Muscle layer of duodenum (tissue), 2 donors: ENCODE data around the gene SMURF2.

ENCODE experiments used
- H3K27ac ChIP-seq: one replicate; pipeline ENCODE4 v1.7.0; 2013; ENCODE audit warnings: mild to moderate bottlenecking, low read length
- H3K27me3 ChIP-seq: one replicate; pipeline ENCODE4 v1.7.0; 2013; ENCODE audit warnings: low read depth, mild to moderate bottlenecking, control low read depth, low read length
- H3K36me3 ChIP-seq, 2 donors: one replicate each; pipeline ENCODE4 v1.7.0; 2013; ENCODE audit warnings: low read length in 2 of 2, control low read depth in 1 of 2, mild to moderate bottlenecking in 1 of 2; ENCODE audit not compliant: insufficient read depth in 2 of 2, control insufficient read depth in 1 of 2
- H3K4me1 ChIP-seq, 2 donors: one replicate each; pipeline ENCODE4 v1.7.0; 2013; ENCODE audit warnings: low read length in 2 of 2, mild to moderate bottlenecking in 2 of 2, control low read depth in 1 of 2, moderate library complexity in 1 of 2; ENCODE audit not compliant: insufficient read depth in 2 of 2, control insufficient read depth in 1 of 2
- H3K4me3 ChIP-seq, 2 donors: one replicate each; pipeline ENCODE4 v1.7.0; 2013; ENCODE audit warnings: low read length in 2 of 2, low read depth in 1 of 2, mild to moderate bottlenecking in 1 of 2
- H3K9me3 ChIP-seq, 2 donors: one replicate each; pipeline ENCODE4 v1.7.0; 2013; ENCODE audit warnings: low read length in 2 of 2, control low read depth in 1 of 2, mild to moderate bottlenecking in 1 of 2; ENCODE audit not compliant: control insufficient read depth in 1 of 2
- donor health status: healthy.

SMURF2 gene

DNA sequence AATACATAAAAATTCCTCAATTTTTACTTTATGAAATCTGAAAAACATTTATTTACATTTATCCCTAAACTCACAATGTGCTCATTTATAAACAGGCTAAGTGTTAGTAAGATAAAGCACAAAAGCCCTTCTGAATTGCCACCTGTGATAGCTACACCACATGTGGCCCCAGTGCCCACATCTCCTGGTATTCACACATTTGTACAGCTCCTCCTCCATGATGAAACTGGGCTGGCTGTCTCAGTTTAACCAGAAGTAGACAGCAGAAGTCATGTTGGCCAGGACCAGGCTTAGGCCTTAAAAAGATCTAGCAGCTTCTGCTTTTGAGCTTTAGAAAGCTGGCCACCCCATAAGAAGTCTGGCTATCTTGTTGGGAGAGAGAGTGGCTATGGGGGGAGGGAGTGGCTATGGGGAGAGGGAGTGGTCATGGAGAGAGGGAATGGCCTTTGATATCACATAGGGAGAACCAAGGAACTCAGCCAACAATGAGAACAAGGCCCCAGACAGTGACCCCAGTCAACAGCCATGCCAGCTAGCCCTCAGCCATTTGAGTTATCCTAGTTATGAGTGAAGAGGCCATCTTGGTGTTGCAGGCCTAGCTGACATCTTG lies 108.0 kb downstream of the SMURF2 start:
- Histone ChIP-seq H3K4me3 (no peak overlapping the region), H3K36me3 (peaks cover 20 to 42% of the 10 kb centered on the region in 2 donors), H3K27ac (no peak overlapping the region)

DNA sequence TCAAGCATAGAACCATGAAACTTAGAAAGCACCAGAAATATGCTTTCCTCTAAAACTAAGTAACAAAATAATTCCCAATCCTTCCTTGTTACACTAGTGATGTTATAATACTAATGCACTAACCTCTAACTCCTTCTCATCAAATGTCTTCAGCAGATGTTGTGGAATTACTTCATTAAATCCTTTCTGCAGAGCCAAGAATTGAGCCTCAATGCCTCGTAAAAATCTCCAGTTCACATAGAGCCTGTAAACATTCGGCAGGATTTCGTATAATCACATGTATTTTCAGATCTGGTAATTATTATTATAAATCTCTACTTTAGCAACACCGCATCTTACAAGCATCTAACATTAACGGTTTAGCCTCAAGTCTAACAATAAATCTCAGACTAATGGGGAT lies 110.6 kb downstream of the SMURF2 start:
- Histone ChIP-seq H3K9me3 (no peaks in the 10 kb centered on the region), H3K4me3 (no peak overlapping the region), H3K27ac (no peak overlapping the region), H3K4me1 (no peaks in the 10 kb centered on the region), H3K36me3 (peaks cover 29 to 46% of the 10 kb centered on the region in 2 donors), H3K27me3 (no peaks in the 10 kb centered on the region)

More for the DNA sequence above, 108.0 kb downstream of the SMURF2 start:
- H3K27me3 ChIP-seq, result no peaks in the 10 kb centered on the region
- no peaks in the 10 kb centered on the region for H3K4me1 ChIP-seq
- no peaks in the 10 kb centered on the region for H3K9me3 ChIP-seq

- Histone ChIP-seq H3K36me3 (peaks cover 35 to 48% of the 10 kb centered on the region in 2 donors), H3K27ac (no peak overlapping the region)
These were observed 114.8 kb downstream of the SMURF2 start for GRCh38 chr17:64547319-64547718.

GRCh38 chr17:64546716-64547115 lies 115.4 kb downstream of the SMURF2 start:
- peaks cover 37 to 51% of the 10 kb centered on the region in 2 donors for H3K36me3 ChIP-seq
- H3K27ac ChIP-seq, result no peak overlapping the region

More at GRCh38 chr17:64547319-64547718, 114.8 kb downstream of the SMURF2 start:
- Histone ChIP-seq H3K4me1 (no peaks in the 10 kb centered on the region), H3K4me3 (no peak overlapping the region), H3K27me3 (no peaks in the 10 kb centered on the region), H3K9me3 (no peaks in the 10 kb centered on the region)

GRCh38 chr17:64544742-64545141 lies 117.4 kb downstream of the SMURF2 start:
- no peak overlapping the region for H3K4me3 ChIP-seq
- no peak overlapping the region for H3K27ac ChIP-seq
- no peaks in the 10 kb centered on the region for H3K27me3 ChIP-seq
- H3K36me3 ChIP-seq, result peaks cover 31 to 54% of the 10 kb centered on the region in 2 donors
- H3K9me3 ChIP-seq, result no peaks in the 10 kb centered on the region
- H3K4me1 ChIP-seq, result no peaks in the 10 kb centered on the region

More at GRCh38 chr17:64546716-64547115, 115.4 kb downstream of the SMURF2 start:
- Histone ChIP-seq H3K4me1 (no peaks in the 10 kb centered on the region), H3K4me3 (no peak overlapping the region), H3K9me3 (no peaks in the 10 kb centered on the region), H3K27me3 (no peaks in the 10 kb centered on the region)

GRCh38 chr17:64540118-64540776 lies 121.9 kb downstream of the SMURF2 start:
- Histone ChIP-seq H3K27ac (no peak overlapping the region), H3K4me1 (no peaks in the 10 kb centered on the region), H3K27me3 (no peaks in the 10 kb centered on the region), H3K36me3 (peaks cover 30 to 61% of the 10 kb centered on the region in 2 donors), H3K4me3 (no peak overlapping the region), H3K9me3 (no peaks in the 10 kb centered on the region)

DNA sequence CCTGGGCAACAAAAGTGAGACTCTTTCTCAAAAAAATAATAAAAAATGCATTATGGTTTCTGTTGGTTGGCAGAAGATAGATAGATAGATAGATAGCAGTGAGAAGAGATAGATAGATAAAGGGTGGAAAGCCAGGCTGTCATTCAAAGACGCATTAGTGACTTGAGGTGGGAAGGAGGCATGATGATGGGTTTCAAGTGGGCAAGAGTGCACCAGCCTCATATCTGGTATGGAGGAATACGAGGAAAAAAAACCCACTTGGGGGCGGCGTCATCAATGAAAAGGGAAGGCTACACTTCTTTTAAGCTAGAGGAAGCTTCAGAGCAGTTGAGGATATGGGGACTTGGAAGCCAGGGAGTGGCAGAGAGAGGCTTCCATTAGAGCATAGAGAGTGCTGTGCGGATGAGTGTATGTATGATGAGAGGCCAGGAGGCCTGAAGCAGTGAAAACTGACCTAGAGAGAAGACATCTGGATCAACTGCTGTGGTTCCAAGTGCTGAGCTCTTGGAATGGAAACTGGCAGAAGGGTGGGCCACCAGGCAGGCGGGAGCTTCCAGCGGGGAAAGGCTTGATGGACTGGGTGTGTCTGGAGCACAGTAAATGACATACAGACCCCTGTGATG lies 123.5 kb downstream of the SMURF2 start:
- H3K27me3 ChIP-seq, result no peaks in the 10 kb centered on the region
- peaks cover 41 to 65% of the 10 kb centered on the region in 2 donors for H3K36me3 ChIP-seq
- H3K4me3 ChIP-seq, result no peak overlapping the region
- no peaks in the 10 kb centered on the region for H3K9me3 ChIP-seq
- no peaks in the 10 kb centered on the region for H3K4me1 ChIP-seq
- no peak overlapping the region for H3K27ac ChIP-seq

- Histone ChIP-seq H3K9me3 (no peaks in the 10 kb centered on the region), H3K27me3 (no peaks in the 10 kb centered on the region), H3K4me3 (no peak overlapping the region), H3K4me1 (no peaks in the 10 kb centered on the region), H3K27ac (no peak overlapping the region), H3K36me3 (peaks cover 51 to 74% of the 10 kb centered on the region in 2 donors)
These were observed 124.6 kb downstream of the SMURF2 start for GRCh38 chr17:64537488-64537887.

DNA sequence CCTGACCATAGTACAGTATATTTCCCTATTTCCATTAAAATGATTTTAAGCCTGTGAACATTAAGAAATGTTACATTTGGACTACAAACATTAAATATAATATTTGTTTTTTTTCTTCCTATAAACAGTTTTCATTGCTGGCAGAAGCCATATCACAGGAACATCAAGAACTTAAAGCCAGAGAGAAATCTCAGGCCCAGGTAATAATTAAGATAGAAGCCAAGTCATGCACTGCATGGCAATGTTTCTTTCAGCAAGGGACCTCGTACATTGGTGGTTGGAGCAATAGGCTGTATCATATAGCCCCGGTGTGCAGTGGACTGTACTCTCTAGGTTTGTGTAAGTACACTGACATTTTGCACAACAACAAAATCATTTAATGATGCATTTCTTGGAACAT lies 125.2 kb downstream of the SMURF2 start:
- no peak overlapping the region for H3K4me3 ChIP-seq
- peaks cover 54 to 74% of the 10 kb centered on the region in 2 donors for H3K36me3 ChIP-seq
- H3K27ac ChIP-seq, result no peak overlapping the region
- no peaks in the 10 kb centered on the region for H3K9me3 ChIP-seq
- no peaks in the 10 kb centered on the region for H3K4me1 ChIP-seq
- H3K27me3 ChIP-seq, result no peaks in the 10 kb centered on the region

GRCh38 chr17:64535357-64535756 lies 126.8 kb downstream of the SMURF2 start:
- Histone ChIP-seq H3K36me3 (peaks cover 66 to 85% of the 10 kb centered on the region in 2 donors), H3K4me3 (no peak overlapping the region), H3K4me1 (no peaks in the 10 kb centered on the region), H3K27me3 (no peaks in the 10 kb centered on the region), H3K27ac (no peak overlapping the region), H3K9me3 (no peaks in the 10 kb centered on the region)

- peaks cover 77 to 92% of the 10 kb centered on the region in 2 donors for H3K36me3 ChIP-seq
- H3K27ac ChIP-seq, result no peak overlapping the region
- H3K9me3 ChIP-seq, result no peaks in the 10 kb centered on the region
- no peak overlapping the region for H3K4me3 ChIP-seq
- no peaks in the 10 kb centered on the region for H3K4me1 ChIP-seq
- H3K27me3 ChIP-seq, result no peaks in the 10 kb centered on the region
These were observed 127.9 kb downstream of the SMURF2 start for GRCh38 chr17:64534187-64534586.
